NB4 (cell line): ENCODE measurements around the gene ALDH5A1.

Experiments used
- CTCF ChIP-seq: IDR thresholded peaks from one replicate; pipeline ENCODE4 v1.5.1; 2012; ENCODE audit warnings: low read depth, low read length
- MAX ChIP-seq: IDR thresholded peaks from 2 replicates; pipeline ENCODE4 v1.6.1; 2011; ENCODE audit warnings: low read depth, low read length

- TF ChIP-seq MAX = no peak
- TF ChIP-seq CTCF = no peak
Measured at GRCh38 chr6:24545183-24545582, 50.4 kb downstream of the ALDH5A1 start.
